GM23248 (cell line): Measurements from ENCODE around the gene ERP27. TPM values are rescaled to one million over a fixed set of nuclear protein-coding genes. Genes with fewer than 3 reads are reported as not detected.

ENCODE experiments used
- DNase-seq: peaks from one replicate; pipeline ENCODE4 v3.0.0-alpha.2; 2015
- H2AFZ ChIP-seq: fragments of 200-600 bp; sonication (generic); 2 replicates; pipeline ENCODE4 v1.6.1; 2016; ENCODE audit warnings: antibody characterized with exemption
- H3F3A ChIP-seq: fragments of 200-600 bp; sonication (generic); 2 replicates; pipeline ENCODE4 v1.6.1; 2016; ENCODE audit warnings: mild to moderate bottlenecking, antibody characterized with exemption, mixed run types; ENCODE audit not compliant: insufficient read depth
- H3K27ac ChIP-seq: fragments of 200-600 bp; sonication (generic); 2 replicates; pipeline ENCODE4 v1.5.1; 2016; ENCODE audit warnings: mild to moderate bottlenecking
- H3K27me3 ChIP-seq: fragments of 200-600 bp; sonication (generic); replicated peaks from 2 replicates; pipeline ENCODE4 v1.6.1; 2016; ENCODE audit warnings: mild to moderate bottlenecking; ENCODE audit not compliant: insufficient read depth
- H3K36me3 ChIP-seq: fragments of 200-600 bp; sonication (generic); 2 replicates; pipeline ENCODE4 v1.6.1; 2016; ENCODE audit warnings: low read depth, mild to moderate bottlenecking
- H3K4me1 ChIP-seq: fragments of 200-600 bp; sonication (generic); 2 replicates; pipeline ENCODE4 v1.6.1; 2016; ENCODE audit warnings: mild to moderate bottlenecking; ENCODE audit not compliant: insufficient read depth
- H3K4me2 ChIP-seq: fragments of 200-600 bp; sonication (generic); one replicate; pipeline ENCODE4 v1.6.1; 2016; ENCODE audit warnings: mild to moderate bottlenecking; ENCODE audit not compliant: unreplicated experiment
- H3K4me3 ChIP-seq: fragments of 200-600 bp; sonication (generic); 2 replicates; pipeline ENCODE4 v1.5.1; 2016; ENCODE audit warnings: mild to moderate bottlenecking
- H3K79me2 ChIP-seq: fragments of 200-600 bp; sonication (generic); 2 replicates; pipeline ENCODE4 v1.6.1; 2016; ENCODE audit warnings: mild to moderate bottlenecking; ENCODE audit not compliant: insufficient read depth
- H3K9ac ChIP-seq: fragments of 200-600 bp; sonication (generic); 2 replicates; pipeline ENCODE4 v1.6.1; 2016; ENCODE audit warnings: mild to moderate bottlenecking
- H3K9me2 ChIP-seq: fragments of 200-600 bp; sonication (generic); 2 replicates; pipeline ENCODE4 v1.6.1; 2016; ENCODE audit warnings: mixed run types, mild to moderate bottlenecking, moderate library complexity; ENCODE audit not compliant: insufficient read depth
- H3K9me3 ChIP-seq: fragments of 200-600 bp; sonication (generic); one replicate; pipeline ENCODE4 v1.6.1; 2017; ENCODE audit warnings: low read depth
- H4K20me1 ChIP-seq: fragments of 200-600 bp; sonication (generic); 2 replicates; pipeline ENCODE4 v1.6.0; 2016; ENCODE audit not compliant: insufficient read depth
- EZH2 ChIP-seq: fragments of 200-600 bp; sonication (generic); IDR thresholded peaks from 2 replicates; pipeline ENCODE4 v1.6.1; 2018; ENCODE audit warnings: antibody characterized with exemption, mild to moderate bottlenecking; ENCODE audit not compliant: insufficient read depth, poor library complexity, severe bottlenecking
- EZH2phosphoT487 ChIP-seq: fragments of 200-600 bp; sonication (generic); IDR thresholded peaks from 2 replicates; pipeline ENCODE4 v1.6.1; 2018; ENCODE audit warnings: antibody characterized with exemption, moderate library complexity, mild to moderate bottlenecking, low read depth; ENCODE audit not compliant: insufficient read depth
- WGBS, 2 experiments: methylation state at CpG; one replicate each; pipeline ENCODE4 v1.1.6; 2015 to 2017; ENCODE audit warnings: low lambda C conversion rate in 2 of 2, low coverage in 1 of 2; ENCODE audit errors: missing lambda C conversion rate in 2 of 2; 5-methylcytosine and 5-hydroxymethylcytosine counted together
- in situ Hi-C: fragments of 300-500 bp; cut with MboI; formaldehyde crosslinking; loops from 2 replicates; pipeline ENCODE4 v1.15.0; 2020
- polyA plus RNA-seq: library from polyadenylated mRNA; unstranded; fragments of >200 nt; fragmentation: Nextera tagmentation; extraction: Ambion mirVana; gene quantifications from 2 replicates; pipeline ENCODE4 v1.2.1, GENCODE V29; 2016
- total RNA-seq: library from RNA; depleted of rRNA; stranded (reverse); fragments of >200 nt; shearing (Covaris generic); gene quantifications from 2 replicates; pipeline ENCODE4 v1.2.3, GENCODE V29; 2014

ERP27 gene
- total and polyA plus RNA-seq, 2 experiments from 2014 or later, result not detected

DNA sequence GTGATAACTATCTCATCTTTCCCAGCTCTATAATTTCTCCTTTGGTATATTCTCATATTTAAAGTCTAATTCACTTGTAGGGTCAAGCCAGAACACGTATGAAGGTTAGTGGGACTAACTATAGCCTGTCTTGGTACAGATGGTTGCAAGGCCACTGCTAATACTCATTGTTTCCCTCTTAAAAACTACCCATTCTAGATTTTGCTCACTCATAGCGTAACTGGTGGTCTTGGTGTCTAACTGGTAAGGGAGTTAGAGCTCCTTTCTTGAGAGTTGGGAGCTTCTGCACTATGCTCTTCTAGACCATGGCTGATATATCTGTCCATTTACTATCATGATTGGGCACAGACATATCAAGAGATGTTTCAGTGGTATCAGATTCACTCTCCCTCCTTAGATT is 61.5 kb downstream of the ERP27 start:
- no peaks in the 10 kb centered on the region for H4K20me1 ChIP-seq
- no peak overlapping the region for H3K27ac ChIP-seq
- no peak overlapping the region for H3K9ac ChIP-seq
- no peak for DNase-seq
- no peak overlapping the region for H3K4me3 ChIP-seq
- H3K36me3 ChIP-seq, result no peaks in the 10 kb centered on the region
- no peak for TF ChIP-seq EZH2phosphoT487
- TF ChIP-seq EZH2, result no peak
- 34 to 38% methylated on average over 2 of the region's 2 CpGs for whole genome bisulfite sequencing, 2 experiments
- H2AFZ ChIP-seq, result no peak overlapping the region
- no peaks in the 10 kb centered on the region for H3K9me3 ChIP-seq
- H3K4me1 ChIP-seq, result no peaks in the 10 kb centered on the region
- H3F3A ChIP-seq, result no peaks in the 10 kb centered on the region
- no peaks in the 10 kb centered on the region for H3K27me3 ChIP-seq
- H3K79me2 ChIP-seq, result no peaks in the 10 kb centered on the region
- in situ Hi-C loops, result no loop called here
- no peaks in the 10 kb centered on the region for H3K9me2 ChIP-seq
- no peak overlapping the region for H3K4me2 ChIP-seq

DNA sequence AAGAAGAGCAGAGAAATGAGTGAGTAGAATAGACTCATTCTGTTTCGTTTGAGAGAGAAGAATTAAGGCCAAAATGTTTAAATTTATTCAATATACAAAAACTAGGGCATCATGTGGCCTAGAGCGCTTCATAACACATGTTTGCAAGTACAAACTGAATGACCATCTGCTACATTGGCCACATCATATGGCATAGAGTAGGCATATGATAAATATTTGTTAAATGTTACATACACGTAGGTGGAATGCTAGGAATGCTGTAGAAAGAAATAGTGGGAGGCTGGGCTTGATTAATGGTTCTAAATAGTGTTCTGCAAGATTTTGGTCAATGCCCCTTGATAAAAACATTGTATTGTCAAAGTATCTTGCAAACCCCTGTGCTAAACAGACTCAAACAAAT is 63.5 kb downstream of the ERP27 start:
- TF ChIP-seq EZH2phosphoT487, result no peak
- TF ChIP-seq EZH2, result no peak

DNA sequence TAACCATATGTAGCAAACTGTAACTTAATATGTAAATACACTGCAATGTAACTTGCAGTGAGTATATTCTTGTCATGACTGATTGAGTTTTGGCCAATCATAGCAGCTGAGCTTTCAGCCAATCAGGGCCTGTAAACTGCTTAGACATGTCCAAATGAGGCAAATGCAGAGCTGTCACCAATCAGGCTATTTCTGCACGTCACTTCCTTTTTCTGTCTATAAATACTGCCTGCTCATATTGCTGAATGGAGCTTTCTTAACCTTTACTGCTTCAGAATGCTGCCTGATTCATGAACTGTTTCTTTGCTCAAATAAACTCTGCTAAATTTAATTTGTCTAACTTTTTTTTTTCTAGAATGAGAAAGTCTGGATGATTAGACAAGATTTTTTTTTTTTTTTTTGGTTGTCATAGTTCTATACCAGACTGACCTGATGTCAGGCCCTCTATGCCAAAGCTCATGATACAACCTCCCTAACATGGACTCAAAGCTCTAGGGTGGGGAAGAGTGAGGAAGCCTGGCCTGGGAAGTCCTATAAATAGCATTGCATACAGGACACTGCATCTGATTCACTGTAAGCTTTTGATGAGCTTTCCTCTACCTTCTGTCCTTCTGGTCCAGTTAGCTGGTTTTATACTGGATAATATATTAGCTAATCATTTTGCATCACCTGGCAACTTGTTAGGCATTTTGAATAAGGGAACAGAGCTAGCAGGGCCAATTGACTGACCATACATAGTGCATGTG is 64.7 kb downstream of the ERP27 start:
- Histone ChIP-seq H3K4me2 (no peak overlapping the region), H3K27ac (no peak overlapping the region), H3K4me1 (no peaks in the 10 kb centered on the region), H3K4me3 (no peak overlapping the region), H3K9ac (no peak overlapping the region), H2AFZ (no peak overlapping the region), H3K9me2 (no peaks in the 10 kb centered on the region), H3K9me3 (no peaks in the 10 kb centered on the region), H3K36me3 (no peaks in the 10 kb centered on the region), H3K79me2 (no peaks in the 10 kb centered on the region), H3F3A (no peaks in the 10 kb centered on the region), H4K20me1 (no peaks in the 10 kb centered on the region), H3K27me3 (no peaks in the 10 kb centered on the region)
- in situ Hi-C loops, result no loop called here
- 40 to 60% methylated on average over 1 of the region's 1 CpG for WGBS, 2 experiments
- TF ChIP-seq EZH2phosphoT487 (no peak), EZH2 (no peak)
- no peak for DNase-seq

More for the DNA sequence above, 63.5 kb downstream of the ERP27 start:
- H3F3A ChIP-seq, result no peaks in the 10 kb centered on the region
- H3K4me1 ChIP-seq, result no peaks in the 10 kb centered on the region
- H3K27ac ChIP-seq, result no peak overlapping the region
- no peaks in the 10 kb centered on the region for H3K36me3 ChIP-seq
- H2AFZ ChIP-seq, result no peak overlapping the region
- no peak overlapping the region for H3K4me2 ChIP-seq
- 37 to 45% methylated on average over 3 of the region's 3 CpGs for WGBS, 2 experiments
- H3K9me2 ChIP-seq, result no peaks in the 10 kb centered on the region
- H4K20me1 ChIP-seq, result no peaks in the 10 kb centered on the region
- H3K4me3 ChIP-seq, result no peak overlapping the region
- in situ Hi-C loops, result no loop called here
- no peaks in the 10 kb centered on the region for H3K79me2 ChIP-seq
- DNase-seq, result peak; percentile 9
- no peaks in the 10 kb centered on the region for H3K27me3 ChIP-seq
- no peaks in the 10 kb centered on the region for H3K9me3 ChIP-seq
- no peak overlapping the region for H3K9ac ChIP-seq

DNA sequence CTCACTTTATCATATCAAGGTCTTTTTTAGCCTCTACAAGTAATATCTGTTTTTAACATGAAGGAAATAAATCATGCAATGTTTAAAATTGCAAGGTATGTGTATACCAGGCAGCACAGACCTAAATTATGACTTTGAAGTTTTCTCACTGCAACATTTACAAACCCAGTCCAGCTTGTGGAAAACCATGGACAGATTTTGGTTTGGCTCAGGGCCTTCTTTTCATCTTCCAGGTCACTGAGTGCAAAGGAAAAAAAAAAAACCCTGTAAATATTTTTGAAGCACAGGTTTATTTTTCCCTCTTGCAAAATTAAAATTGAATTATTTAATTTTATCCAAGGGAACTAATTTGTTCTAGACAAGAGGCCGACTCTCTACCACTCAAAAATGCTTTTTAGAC is 66.5 kb downstream of the ERP27 start:
- H3K4me3 ChIP-seq, result no peak overlapping the region
- H3K9me3 ChIP-seq, result no peaks in the 10 kb centered on the region
- no peaks in the 10 kb centered on the region for H3F3A ChIP-seq
- no peak overlapping the region for H2AFZ ChIP-seq
- DNase-seq, result no peak
- 36 to 40% methylated on average over 1 of the region's 1 CpG for WGBS, 2 experiments
- no peak overlapping the region for H3K4me2 ChIP-seq
- no peak overlapping the region for H3K9ac ChIP-seq
- H3K79me2 ChIP-seq, result no peaks in the 10 kb centered on the region
- no peak overlapping the region for H3K27ac ChIP-seq
- H4K20me1 ChIP-seq, result no peaks in the 10 kb centered on the region
- H3K27me3 ChIP-seq, result no peaks in the 10 kb centered on the region
- no peaks in the 10 kb centered on the region for H3K9me2 ChIP-seq
- TF ChIP-seq EZH2phosphoT487 (no peak), EZH2 (no peak)
- no peaks in the 10 kb centered on the region for H3K36me3 ChIP-seq
- in situ Hi-C loops, result no loop called here
- no peaks in the 10 kb centered on the region for H3K4me1 ChIP-seq
